GM12878 (cell line): ENCODE results near the gene ZCCHC3. TPM values are rescaled to one million over a fixed set of nuclear protein-coding genes. Genes with fewer than 3 reads are reported as not detected.
A peak's percentile ranks its signal among the peaks of the same experiment; 100 is the strongest.

Experiments
- BHLHE40 ChIP-seq, 2 experiments: fragments of 450-650 bp in 1 of 2; IDR thresholded peaks; 2 replicates each; pipeline ENCODE4 v1.6.1; 2011 to 2017; ENCODE audit warnings: low read depth in 2 of 2, borderline replicate concordance in 1 of 2, improper control_type of control experiment in 1 of 2, low read length in 1 of 2, mild to moderate bottlenecking in 1 of 2
- EED ChIP-seq: sonication (generic); IDR thresholded peaks from 2 replicates; pipeline ENCODE4 v1.6.1; 2016; ENCODE audit warnings: antibody characterized with exemption, low read depth
- MXI1 ChIP-seq: fragments of 150-350 bp; IDR thresholded peaks from 2 replicates; pipeline ENCODE4 v1.6.1; 2011; ENCODE audit warnings: low read depth, mild to moderate bottlenecking, inconsistent platforms, low read length, improper control_type of control experiment
- MYC ChIP-seq: IDR thresholded peaks from 2 replicates; pipeline ENCODE4 v1.6.1; 2011; ENCODE audit warnings: mild to moderate bottlenecking, low read length, moderate library complexity, inconsistent platforms; ENCODE audit not compliant: insufficient read depth, insufficient replicate concordance, insufficient read length, severe bottlenecking
- NR2C2 ChIP-seq: IDR thresholded peaks from 2 replicates; pipeline ENCODE4 v1.6.1; 2011; ENCODE audit warnings: borderline replicate concordance, low read depth; ENCODE audit not compliant: control insufficient read depth, insufficient read length
- RFX5 ChIP-seq: IDR thresholded peaks from 2 replicates; pipeline ENCODE4 v1.6.1; 2011; ENCODE audit warnings: low read depth, low read length, improper control_type of control experiment
- SIX5 ChIP-seq: IDR thresholded peaks from 2 replicates; pipeline ENCODE4 v1.6.1; 2011; ENCODE audit warnings: mild to moderate bottlenecking, low read depth, low read length, moderate library complexity; ENCODE audit not compliant: severe bottlenecking
- ZNF24 ChIP-seq: fragments of 450-650 bp; IDR thresholded peaks from 2 replicates; pipeline ENCODE4 v1.6.1; 2017; ENCODE audit warnings: antibody characterized with exemption, mild to moderate bottlenecking
- polyA plus RNA-seq, 11 experiments: library from polyadenylated mRNA; depleted of rRNA in 4 of 11; unstranded in 6 of 11; stranded (reverse) in 5 of 11; fragments of >200 nt; fragmentation: Nextera tagmentation in 4 of 11; fragmentation: Illumina TruSeq in 1 of 11; extraction: Ambion mirVana in 4 of 11; extraction: Trizol in 1 of 11; gene quantifications; 1 replicate in 1 of 11; 2 replicates in 10 of 11; pipeline versions ENCODE4 v1.2.1 to v1.2.3, GENCODE V29; 2011 to 2016; ENCODE audit warnings: inconsistent platforms in 2 of 11, missing spikeins in 2 of 11, low read depth in 1 of 11
- total RNA-seq, 4 experiments: library from RNA; depleted of rRNA in 3 of 4; stranded (reverse); fragments of >200 nt in 3 of 4; fragmentation: Illumina TruSeq in 1 of 4; extraction: Trizol in 1 of 4; gene quantifications; 2 replicates each; pipeline versions ENCODE4 v1.2.1 to v1.2.3, GENCODE V29; 2013 to 2021
- TF ChIP-seq, protein P1 (sequence below): fragments of 450-650 bp; IDR thresholded peaks from 2 replicates; pipeline ENCODE4 v1.6.1; 2017; ENCODE audit warnings: mild to moderate bottlenecking, moderate library complexity
- TF ChIP-seq, protein P2 (sequence below): fragments of 450-650 bp; IDR thresholded peaks from 2 replicates; pipeline ENCODE4 v1.6.1; 2017; ENCODE audit warnings: mild to moderate bottlenecking, low read depth, inconsistent platforms; ENCODE audit not compliant: poor library complexity, severe bottlenecking
- TF ChIP-seq, protein P3 (sequence below): fragments of 450-650 bp; IDR thresholded peaks from 2 replicates; pipeline ENCODE4 v1.6.1; 2017; ENCODE audit warnings: mild to moderate bottlenecking
- TF ChIP-seq, protein P4 (sequence below): fragments of 450-650 bp; IDR thresholded peaks from 2 replicates; pipeline ENCODE4 v1.6.1; 2016; ENCODE audit warnings: mild to moderate bottlenecking
- TF ChIP-seq, protein P5 (sequence below): IDR thresholded peaks from 2 replicates; pipeline ENCODE4 v1.6.1; 2012; ENCODE audit warnings: low read depth, low read length, improper control_type of control experiment
- TF ChIP-seq, protein P6 (sequence below): fragments of 450-650 bp; IDR thresholded peaks from 2 replicates; pipeline ENCODE4 v1.6.1; 2016; ENCODE audit warnings: mild to moderate bottlenecking

ZCCHC3 gene
- total and polyA plus RNA-seq, 10 of the 15 experiments (the other 5 are each of a cell fraction or from before 2014, with no cell fraction given), result 5.3 to 36.1 (median 17.2) TPM

DNA sequence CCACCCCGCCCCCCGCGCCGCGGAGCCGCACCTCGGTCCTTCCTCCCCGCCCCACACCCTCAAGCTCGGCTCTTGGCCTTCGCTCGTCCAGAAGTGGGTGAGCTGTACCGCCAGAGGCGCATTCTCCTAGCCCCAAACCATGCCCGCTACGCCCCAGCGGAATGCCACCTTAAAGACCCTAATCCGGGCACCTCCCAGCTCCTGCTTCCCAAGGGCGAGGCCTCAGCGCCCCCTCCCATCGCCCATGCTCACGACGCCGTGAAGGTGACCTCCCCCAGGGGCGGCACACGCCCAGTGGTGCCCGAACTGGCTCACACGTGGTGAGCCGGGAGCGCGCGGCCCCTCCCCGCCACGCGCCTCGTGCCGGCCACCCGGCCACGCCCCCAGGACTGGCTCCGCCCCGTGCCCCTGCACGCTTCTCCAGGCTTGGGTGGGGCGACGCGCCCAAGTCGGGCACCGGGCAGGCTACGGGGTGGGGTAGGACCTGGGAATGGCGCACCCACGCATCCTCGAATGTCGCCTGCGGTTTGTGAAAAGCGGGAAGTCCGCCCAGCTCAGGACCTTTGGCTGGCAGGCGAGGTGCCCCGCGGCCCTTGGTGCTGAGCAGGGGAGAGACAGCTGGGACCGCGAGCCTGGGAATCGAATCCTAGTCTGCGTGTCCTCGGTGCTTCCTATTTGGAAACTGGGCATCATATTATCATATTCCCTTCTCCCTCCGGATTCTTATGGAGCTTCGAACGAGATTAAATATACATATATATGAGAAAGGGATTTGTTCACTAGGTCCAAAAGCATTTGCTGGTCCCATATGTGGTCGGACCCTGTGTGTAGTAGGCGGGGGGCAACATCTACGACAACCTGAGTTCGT, 27.0 kb downstream of the ZCCHC3 start (continued):
- TF ChIP-seq, protein P1, sequence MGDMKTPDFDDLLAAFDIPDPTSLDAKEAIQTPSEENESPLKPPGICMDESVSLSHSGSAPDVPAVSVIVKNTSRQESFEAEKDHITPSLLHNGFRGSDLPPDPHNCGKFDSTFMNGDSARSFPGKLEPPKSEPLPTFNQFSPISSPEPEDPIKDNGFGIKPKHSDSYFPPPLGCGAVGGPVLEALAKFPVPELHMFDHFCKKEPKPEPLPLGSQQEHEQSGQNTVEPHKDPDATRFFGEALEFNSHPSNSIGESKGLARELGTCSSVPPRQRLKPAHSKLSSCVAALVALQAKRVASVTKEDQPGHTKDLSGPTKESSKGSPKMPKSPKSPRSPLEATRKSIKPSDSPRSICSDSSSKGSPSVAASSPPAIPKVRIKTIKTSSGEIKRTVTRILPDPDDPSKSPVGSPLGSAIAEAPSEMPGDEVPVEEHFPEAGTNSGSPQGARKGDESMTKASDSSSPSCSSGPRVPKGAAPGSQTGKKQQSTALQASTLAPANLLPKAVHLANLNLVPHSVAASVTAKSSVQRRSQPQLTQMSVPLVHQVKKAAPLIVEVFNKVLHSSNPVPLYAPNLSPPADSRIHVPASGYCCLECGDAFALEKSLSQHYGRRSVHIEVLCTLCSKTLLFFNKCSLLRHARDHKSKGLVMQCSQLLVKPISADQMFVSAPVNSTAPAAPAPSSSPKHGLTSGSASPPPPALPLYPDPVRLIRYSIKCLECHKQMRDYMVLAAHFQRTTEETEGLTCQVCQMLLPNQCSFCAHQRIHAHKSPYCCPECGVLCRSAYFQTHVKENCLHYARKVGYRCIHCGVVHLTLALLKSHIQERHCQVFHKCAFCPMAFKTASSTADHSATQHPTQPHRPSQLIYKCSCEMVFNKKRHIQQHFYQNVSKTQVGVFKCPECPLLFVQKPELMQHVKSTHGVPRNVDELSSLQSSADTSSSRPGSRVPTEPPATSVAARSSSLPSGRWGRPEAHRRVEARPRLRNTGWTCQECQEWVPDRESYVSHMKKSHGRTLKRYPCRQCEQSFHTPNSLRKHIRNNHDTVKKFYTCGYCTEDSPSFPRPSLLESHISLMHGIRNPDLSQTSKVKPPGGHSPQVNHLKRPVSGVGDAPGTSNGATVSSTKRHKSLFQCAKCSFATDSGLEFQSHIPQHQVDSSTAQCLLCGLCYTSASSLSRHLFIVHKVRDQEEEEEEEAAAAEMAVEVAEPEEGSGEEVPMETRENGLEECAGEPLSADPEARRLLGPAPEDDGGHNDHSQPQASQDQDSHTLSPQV, result no peak
- TF ChIP-seq MYC (peak; percentile 98), EED (peak; percentile 22; the same call in 1 of the 2 replicates), RFX5 (0 out of 2 replicates have a peak, but pooled peaks have one; percentile 58), ZNF24 (no peak), NR2C2 (no peak), MXI1 (peak; percentile 98), BHLHE40 (IDR thresholded peaks at IDR 0.05; ENCODE audit: borderline replicate concordance in 1 of 2, low read depth in 2 of 2, low read length in 1 of 2) (peak; percentile 98 to 100), SIX5 (no peak)
- TF ChIP-seq, protein P2, sequence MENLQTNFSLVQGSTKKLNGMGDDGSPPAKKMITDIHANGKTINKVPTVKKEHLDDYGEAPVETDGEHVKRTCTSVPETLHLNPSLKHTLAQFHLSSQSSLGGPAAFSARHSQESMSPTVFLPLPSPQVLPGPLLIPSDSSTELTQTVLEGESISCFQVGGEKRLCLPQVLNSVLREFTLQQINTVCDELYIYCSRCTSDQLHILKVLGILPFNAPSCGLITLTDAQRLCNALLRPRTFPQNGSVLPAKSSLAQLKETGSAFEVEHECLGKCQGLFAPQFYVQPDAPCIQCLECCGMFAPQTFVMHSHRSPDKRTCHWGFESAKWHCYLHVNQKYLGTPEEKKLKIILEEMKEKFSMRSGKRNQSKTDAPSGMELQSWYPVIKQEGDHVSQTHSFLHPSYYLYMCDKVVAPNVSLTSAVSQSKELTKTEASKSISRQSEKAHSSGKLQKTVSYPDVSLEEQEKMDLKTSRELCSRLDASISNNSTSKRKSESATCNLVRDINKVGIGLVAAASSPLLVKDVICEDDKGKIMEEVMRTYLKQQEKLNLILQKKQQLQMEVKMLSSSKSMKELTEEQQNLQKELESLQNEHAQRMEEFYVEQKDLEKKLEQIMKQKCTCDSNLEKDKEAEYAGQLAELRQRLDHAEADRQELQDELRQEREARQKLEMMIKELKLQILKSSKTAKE, result no peak
- TF ChIP-seq, protein P3, sequence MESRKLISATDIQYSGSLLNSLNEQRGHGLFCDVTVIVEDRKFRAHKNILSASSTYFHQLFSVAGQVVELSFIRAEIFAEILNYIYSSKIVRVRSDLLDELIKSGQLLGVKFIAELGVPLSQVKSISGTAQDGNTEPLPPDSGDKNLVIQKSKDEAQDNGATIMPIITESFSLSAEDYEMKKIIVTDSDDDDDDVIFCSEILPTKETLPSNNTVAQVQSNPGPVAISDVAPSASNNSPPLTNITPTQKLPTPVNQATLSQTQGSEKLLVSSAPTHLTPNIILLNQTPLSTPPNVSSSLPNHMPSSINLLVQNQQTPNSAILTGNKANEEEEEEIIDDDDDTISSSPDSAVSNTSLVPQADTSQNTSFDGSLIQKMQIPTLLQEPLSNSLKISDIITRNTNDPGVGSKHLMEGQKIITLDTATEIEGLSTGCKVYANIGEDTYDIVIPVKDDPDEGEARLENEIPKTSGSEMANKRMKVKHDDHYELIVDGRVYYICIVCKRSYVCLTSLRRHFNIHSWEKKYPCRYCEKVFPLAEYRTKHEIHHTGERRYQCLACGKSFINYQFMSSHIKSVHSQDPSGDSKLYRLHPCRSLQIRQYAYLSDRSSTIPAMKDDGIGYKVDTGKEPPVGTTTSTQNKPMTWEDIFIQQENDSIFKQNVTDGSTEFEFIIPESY, result no peak
- TF ChIP-seq, protein P4, sequence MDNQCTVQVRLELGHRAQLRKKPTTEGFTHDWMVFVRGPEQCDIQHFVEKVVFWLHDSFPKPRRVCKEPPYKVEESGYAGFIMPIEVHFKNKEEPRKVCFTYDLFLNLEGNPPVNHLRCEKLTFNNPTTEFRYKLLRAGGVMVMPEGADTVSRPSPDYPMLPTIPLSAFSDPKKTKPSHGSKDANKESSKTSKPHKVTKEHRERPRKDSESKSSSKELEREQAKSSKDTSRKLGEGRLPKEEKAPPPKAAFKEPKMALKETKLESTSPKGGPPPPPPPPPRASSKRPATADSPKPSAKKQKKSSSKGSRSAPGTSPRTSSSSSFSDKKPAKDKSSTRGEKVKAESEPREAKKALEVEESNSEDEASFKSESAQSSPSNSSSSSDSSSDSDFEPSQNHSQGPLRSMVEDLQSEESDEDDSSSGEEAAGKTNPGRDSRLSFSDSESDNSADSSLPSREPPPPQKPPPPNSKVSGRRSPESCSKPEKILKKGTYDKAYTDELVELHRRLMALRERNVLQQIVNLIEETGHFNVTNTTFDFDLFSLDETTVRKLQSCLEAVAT, result no peak
- TF ChIP-seq, protein P5, sequence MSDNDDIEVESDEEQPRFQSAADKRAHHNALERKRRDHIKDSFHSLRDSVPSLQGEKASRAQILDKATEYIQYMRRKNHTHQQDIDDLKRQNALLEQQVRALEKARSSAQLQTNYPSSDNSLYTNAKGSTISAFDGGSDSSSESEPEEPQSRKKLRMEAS, result peak; percentile 95
- TF ChIP-seq, protein P6, sequence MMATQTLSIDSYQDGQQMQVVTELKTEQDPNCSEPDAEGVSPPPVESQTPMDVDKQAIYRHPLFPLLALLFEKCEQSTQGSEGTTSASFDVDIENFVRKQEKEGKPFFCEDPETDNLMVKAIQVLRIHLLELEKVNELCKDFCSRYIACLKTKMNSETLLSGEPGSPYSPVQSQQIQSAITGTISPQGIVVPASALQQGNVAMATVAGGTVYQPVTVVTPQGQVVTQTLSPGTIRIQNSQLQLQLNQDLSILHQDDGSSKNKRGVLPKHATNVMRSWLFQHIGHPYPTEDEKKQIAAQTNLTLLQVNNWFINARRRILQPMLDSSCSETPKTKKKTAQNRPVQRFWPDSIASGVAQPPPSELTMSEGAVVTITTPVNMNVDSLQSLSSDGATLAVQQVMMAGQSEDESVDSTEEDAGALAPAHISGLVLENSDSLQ, result no peak
